DMS 273 (cell line): ENCODE results near the gene PSMA5.
"Not testable (repeated sequence)": the region's sequence is repeated elsewhere in the genome, so short reads cannot be mapped to it uniquely, and the experiment has no call there.

Experiments
- DNase-seq: peaks from one replicate; lab custom pipeline; 2025; ENCODE audit not compliant: unreplicated experiment; lab: John Stamatoyannopoulos, UW

PSMA5 gene

GRCh38 chr1:109426281-109427170 lies at the start of gene PSMA5:
TSS of gene PSMA5 (minus strand) at chr1:109426448. CDS start at chr1:109426330, 118 bp downstream.
- peak; percentile 99 for DNase-seq

- no peak for DNase-seq
Measured at GRCh38 chr1:109475261-109475660, 49.0 kb upstream of the PSMA5 start.

GRCh38 chr1:109474697-109475096 lies 48.4 kb upstream of the PSMA5 start:
- DNase-seq, result no peak

GRCh38 chr1:109473284-109474057 lies 47.2 kb upstream of the PSMA5 start:
- DNase-seq, result not testable (repeated sequence)

- DNase-seq, result no peak
Measured at GRCh38 chr1:109472779-109473178, 46.5 kb upstream of the PSMA5 start.

- no peak for DNase-seq
Measured at GRCh38 chr1:109470245-109470644, 44.0 kb upstream of the PSMA5 start.

- DNase-seq, result no peak
Measured at GRCh38 chr1:109468903-109469302, 42.7 kb upstream of the PSMA5 start.

- no peak for DNase-seq
Measured at GRCh38 chr1:109468061-109468460, 41.8 kb upstream of the PSMA5 start.

GRCh38 chr1:109467301-109467777 lies 41.1 kb upstream of the PSMA5 start:
- no peak for DNase-seq

GRCh38 chr1:109466452-109467300 lies 40.4 kb upstream of the PSMA5 start, which contains the start of gene SYPL2:
TSS of gene SYPL2 (plus strand) at chr1:109466546. CDS start at chr1:109466844, 298 bp downstream.
- DNase-seq, result peak; percentile 67

- peak; percentile 64 for DNase-seq
Measured at GRCh38 chr1:109466125-109466451, 39.8 kb upstream of the PSMA5 start.

GRCh38 chr1:109457819-109458218 lies 31.6 kb upstream of the PSMA5 start:
- DNase-seq, result no peak

- DNase-seq, result no peak
Measured at GRCh38 chr1:109454497-109455133, 28.4 kb upstream of the PSMA5 start.

- DNase-seq, result no peak
Measured at GRCh38 chr1:109447524-109447923, 21.3 kb upstream of the PSMA5 start.

GRCh38 chr1:109445949-109446695 lies 19.9 kb upstream of the PSMA5 start:
- not testable (repeated sequence) for DNase-seq

GRCh38 chr1:109444346-109444745 lies 18.1 kb upstream of the PSMA5 start:
- no peak for DNase-seq

- no peak for DNase-seq
Measured at GRCh38 chr1:109443476-109443875, 17.2 kb upstream of the PSMA5 start.

- no peak for DNase-seq
Measured at GRCh38 chr1:109441069-109441468, 14.8 kb upstream of the PSMA5 start.

- DNase-seq, result no peak
Measured at GRCh38 chr1:109438798-109439297, 12.6 kb upstream of the PSMA5 start.

GRCh38 chr1:109434484-109434883 lies 8.2 kb upstream of the PSMA5 start:
- DNase-seq, result no peak
